MM.1S (cell line): ENCODE data around the gene ZNF558.

Experiments used
- DNase-seq: peaks from one replicate; pipeline ENCODE4 v3.0.0-alpha.2; 2015
- H2AFZ ChIP-seq: fragments of 300-600 bp; sonication (generic); 2 replicates; pipeline ENCODE4 v1.6.0; 2016; ENCODE audit warnings: antibody characterized with exemption, low read length
- H3F3A ChIP-seq: fragments of 300-600 bp; sonication (generic); 2 replicates; pipeline ENCODE4 v1.6.1; 2016; ENCODE audit warnings: mild to moderate bottlenecking, antibody characterized with exemption, low read length, moderate library complexity, mixed read lengths; ENCODE audit not compliant: insufficient read depth
- H3K27ac ChIP-seq: fragments of 300-600 bp; sonication (generic); 2 replicates; pipeline ENCODE4 v1.5.1; 2016; ENCODE audit warnings: mild to moderate bottlenecking, low read length
- H3K27me3 ChIP-seq: fragments of 300-600 bp; sonication (generic); replicated peaks from 2 replicates; pipeline ENCODE4 v1.6.0; 2016; ENCODE audit warnings: low read length; ENCODE audit not compliant: insufficient read depth
- H3K36me3 ChIP-seq: fragments of 300-600 bp; sonication (generic); replicated peaks from 2 replicates; pipeline ENCODE4 v1.6.1; 2016; ENCODE audit warnings: mild to moderate bottlenecking, low read length, mixed read lengths; ENCODE audit not compliant: insufficient read depth
- H3K4me1 ChIP-seq: fragments of 300-600 bp; sonication (generic); 2 replicates; pipeline ENCODE4 v1.6.1; 2016; ENCODE audit warnings: low read length, mixed read lengths
- H3K4me2 ChIP-seq: fragments of 300-600 bp; sonication (generic); 2 replicates; pipeline ENCODE4 v1.6.0; 2016; ENCODE audit warnings: low read depth, low read length
- H3K4me3 ChIP-seq: fragments of 300-600 bp; sonication (generic); 2 replicates; pipeline ENCODE4 v1.5.1; 2016; ENCODE audit warnings: low read length, mixed read lengths
- H3K79me2 ChIP-seq: fragments of 300-600 bp; sonication (generic); 2 replicates; pipeline ENCODE4 v1.6.1; 2016; ENCODE audit warnings: mixed run types, low read length, mixed read lengths
- H3K9ac ChIP-seq: fragments of 300-600 bp; sonication (generic); 2 replicates; pipeline ENCODE4 v1.6.1; 2016; ENCODE audit warnings: low read length, mixed read lengths
- H3K9me2 ChIP-seq: fragments of 300-600 bp; sonication (generic); replicated peaks from 2 replicates; pipeline ENCODE4 v1.6.1; 2016; ENCODE audit warnings: mild to moderate bottlenecking, low read length, mixed read lengths; ENCODE audit not compliant: insufficient read depth
- H3K9me3 ChIP-seq: fragments of 300-600 bp; sonication (generic); replicated peaks from 2 replicates; pipeline ENCODE4 v1.6.1; 2016; ENCODE audit warnings: mild to moderate bottlenecking, low read length, mixed read lengths; ENCODE audit not compliant: insufficient read depth
- H4K20me1 ChIP-seq: fragments of 300-600 bp; sonication (generic); 2 replicates; pipeline ENCODE4 v1.6.1; 2016; ENCODE audit warnings: mild to moderate bottlenecking, low read length, moderate library complexity, mixed read lengths; ENCODE audit not compliant: insufficient read depth
- EZH2 ChIP-seq: fragments of 300-600 bp; sonication (generic); optimal IDR thresholded peaks from 2 replicates; pipeline ENCODE3; 2017; ENCODE audit warnings: low read depth, mild to moderate bottlenecking, antibody characterized with exemption, low read length, mixed read lengths
- EZH2phosphoT487 ChIP-seq: fragments of 300-600 bp; sonication (generic); IDR thresholded peaks from 2 replicates; pipeline ENCODE4 v1.6.1; 2018; ENCODE audit warnings: antibody characterized with exemption, low read length
- TF ChIP-seq, protein P1 (sequence below): fragments of 300-600 bp; sonication (generic); IDR thresholded peaks from 2 replicates; pipeline ENCODE4 v1.5.1; 2016; ENCODE audit warnings: antibody characterized with exemption, low read length, mixed read lengths

The ZNF558 gene

DNA sequence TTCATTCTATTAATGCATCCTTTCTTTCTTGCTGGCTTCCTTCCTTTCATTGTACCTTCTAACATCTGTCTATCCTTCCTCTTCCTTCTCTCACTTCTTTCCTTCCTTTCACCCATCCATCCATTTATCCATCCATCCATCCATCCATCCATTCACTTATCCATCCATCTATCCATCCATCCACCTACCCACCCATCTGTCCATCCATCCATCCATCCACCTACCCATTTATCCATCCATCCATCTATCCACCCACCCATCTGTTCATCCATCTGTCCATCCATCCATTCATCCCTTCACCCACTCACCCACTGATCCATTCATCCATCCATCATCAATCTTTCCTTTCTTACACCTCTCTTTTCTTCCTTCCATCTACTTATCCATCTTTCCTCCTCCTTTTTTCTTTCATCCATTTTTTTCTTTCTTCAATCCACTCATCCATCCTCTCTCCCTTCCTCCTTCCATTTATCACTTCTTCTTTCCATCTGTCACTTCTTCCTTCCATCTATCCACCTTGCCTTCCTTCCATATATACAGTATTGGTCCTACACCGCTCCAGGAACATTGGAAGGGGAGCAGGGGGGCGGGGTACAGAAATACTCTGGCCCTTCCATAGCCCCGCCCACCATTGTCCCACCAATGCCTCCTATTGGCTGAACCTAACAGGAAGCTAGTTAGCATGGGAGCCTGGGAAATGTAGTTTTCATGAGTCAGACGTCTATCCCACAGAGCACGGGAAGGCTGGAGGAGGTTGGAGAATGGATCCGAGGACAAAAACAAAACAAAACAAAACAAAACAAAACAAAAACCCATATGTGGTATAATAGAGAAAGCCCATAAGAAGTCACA is 46.0 kb upstream of the ZNF558 start:
- TF ChIP-seq EZH2phosphoT487: no peak
- TF ChIP-seq, protein P1, sequence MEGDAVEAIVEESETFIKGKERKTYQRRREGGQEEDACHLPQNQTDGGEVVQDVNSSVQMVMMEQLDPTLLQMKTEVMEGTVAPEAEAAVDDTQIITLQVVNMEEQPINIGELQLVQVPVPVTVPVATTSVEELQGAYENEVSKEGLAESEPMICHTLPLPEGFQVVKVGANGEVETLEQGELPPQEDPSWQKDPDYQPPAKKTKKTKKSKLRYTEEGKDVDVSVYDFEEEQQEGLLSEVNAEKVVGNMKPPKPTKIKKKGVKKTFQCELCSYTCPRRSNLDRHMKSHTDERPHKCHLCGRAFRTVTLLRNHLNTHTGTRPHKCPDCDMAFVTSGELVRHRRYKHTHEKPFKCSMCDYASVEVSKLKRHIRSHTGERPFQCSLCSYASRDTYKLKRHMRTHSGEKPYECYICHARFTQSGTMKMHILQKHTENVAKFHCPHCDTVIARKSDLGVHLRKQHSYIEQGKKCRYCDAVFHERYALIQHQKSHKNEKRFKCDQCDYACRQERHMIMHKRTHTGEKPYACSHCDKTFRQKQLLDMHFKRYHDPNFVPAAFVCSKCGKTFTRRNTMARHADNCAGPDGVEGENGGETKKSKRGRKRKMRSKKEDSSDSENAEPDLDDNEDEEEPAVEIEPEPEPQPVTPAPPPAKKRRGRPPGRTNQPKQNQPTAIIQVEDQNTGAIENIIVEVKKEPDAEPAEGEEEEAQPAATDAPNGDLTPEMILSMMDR: no peak
- TF ChIP-seq EZH2: no peak
- no peak overlapping the region for H2AFZ ChIP-seq
- H3K36me3 ChIP-seq: no peaks in the 10 kb centered on the region
- H3F3A ChIP-seq: no peaks in the 10 kb centered on the region
- H3K4me3 ChIP-seq: no peak overlapping the region
- DNase-seq: no peak
- no peaks in the 10 kb centered on the region for H3K9me3 ChIP-seq
- H3K27me3 ChIP-seq: peaks cover 11% of the 10 kb centered on the region; the same call in 1 of the 2 replicates
- no peak overlapping the region for H3K9ac ChIP-seq
- H3K79me2 ChIP-seq: no peaks in the 10 kb centered on the region
- H3K4me1 ChIP-seq: no peaks in the 10 kb centered on the region
- H3K9me2 ChIP-seq: no peaks in the 10 kb centered on the region
- H4K20me1 ChIP-seq: no peaks in the 10 kb centered on the region
- H3K27ac ChIP-seq: no peak overlapping the region
- no peak overlapping the region for H3K4me2 ChIP-seq

DNA sequence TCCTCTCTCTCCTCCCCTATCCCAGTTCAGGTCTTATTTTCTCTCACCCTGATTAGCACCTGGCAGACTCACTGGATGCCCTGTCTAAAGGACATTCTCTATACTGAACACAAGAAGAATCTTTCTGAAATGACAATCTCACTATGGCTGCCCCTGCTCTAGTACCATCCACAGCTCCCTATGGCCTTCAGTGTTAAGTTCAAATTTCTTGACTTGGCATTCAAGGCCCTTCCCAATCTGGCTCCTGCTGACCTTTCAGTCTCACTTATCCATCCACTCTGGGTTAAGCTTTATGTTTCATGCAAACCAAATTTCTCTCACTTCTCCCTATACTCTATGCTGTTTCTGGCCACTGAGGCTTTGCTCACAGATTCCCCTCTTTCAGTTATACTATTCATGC is 34.2 kb upstream of the ZNF558 start:
- Histone ChIP-seq H3K36me3 (no peaks in the 10 kb centered on the region), H3K79me2 (no peaks in the 10 kb centered on the region), H3K27me3 (peaks cover 5% of the 10 kb centered on the region; the same call in 1 of the 2 replicates), H4K20me1 (no peaks in the 10 kb centered on the region), H3K27ac (no peak overlapping the region), H3K4me1 (no peaks in the 10 kb centered on the region), H3K9me3 (no peaks in the 10 kb centered on the region), H3K9me2 (no peaks in the 10 kb centered on the region), H2AFZ (no peak overlapping the region), H3K4me3 (no peak overlapping the region), H3K9ac (no peak overlapping the region), H3F3A (no peaks in the 10 kb centered on the region), H3K4me2 (no peak overlapping the region)
- DNase-seq: no peak
- TF ChIP-seq EZH2phosphoT487 (no peak), EZH2 (no peak)
- TF ChIP-seq, protein P1: no peak

DNA sequence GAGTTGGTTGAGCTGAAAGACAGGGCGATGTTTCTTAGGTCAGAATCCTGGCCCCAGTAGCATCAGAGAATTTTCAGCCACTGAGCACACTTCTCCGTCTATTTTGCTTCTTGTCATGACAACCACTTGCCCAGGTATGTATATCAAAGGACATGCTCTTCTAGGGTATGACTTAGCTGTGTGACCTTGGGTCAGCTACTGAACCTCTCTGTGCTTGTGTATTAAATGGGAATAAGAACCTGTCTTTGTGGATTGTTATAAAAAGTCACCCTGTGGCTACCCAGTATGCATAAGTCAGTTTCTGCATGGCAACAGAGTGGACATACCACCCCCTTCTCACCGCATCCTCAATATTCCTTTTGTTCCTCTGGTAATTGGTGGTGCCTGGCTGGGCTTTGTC is 26.2 kb upstream of the ZNF558 start:
- TF ChIP-seq, protein P1: no peak
- TF ChIP-seq EZH2 (no peak), EZH2phosphoT487 (no peak)
- no peaks in the 10 kb centered on the region for H3K9me3 ChIP-seq
- no peaks in the 10 kb centered on the region for H4K20me1 ChIP-seq
- H3K4me2 ChIP-seq: no peak overlapping the region
- no peaks in the 10 kb centered on the region for H3K4me1 ChIP-seq
- no peak overlapping the region for H3K27ac ChIP-seq
- H3K27me3 ChIP-seq: peaks cover 10% of the 10 kb centered on the region; the same call in 1 of the 2 replicates
- no peak overlapping the region for H3K4me3 ChIP-seq
- H3F3A ChIP-seq: no peaks in the 10 kb centered on the region
- no peaks in the 10 kb centered on the region for H3K9me2 ChIP-seq
- no peaks in the 10 kb centered on the region for H3K36me3 ChIP-seq
- H3K9ac ChIP-seq: no peak overlapping the region
- no peak overlapping the region for H2AFZ ChIP-seq
- no peak for DNase-seq
- no peaks in the 10 kb centered on the region for H3K79me2 ChIP-seq
